NCI-H2029 treated with DMSO at 0.1 percent for 48 hours (cell line): ENCODE data around the gene RP2.

Experiments used
- DNase-seq: peaks from one replicate; lab custom pipeline; 2025; lab: John Stamatoyannopoulos, UW

The RP2 gene

DNA sequence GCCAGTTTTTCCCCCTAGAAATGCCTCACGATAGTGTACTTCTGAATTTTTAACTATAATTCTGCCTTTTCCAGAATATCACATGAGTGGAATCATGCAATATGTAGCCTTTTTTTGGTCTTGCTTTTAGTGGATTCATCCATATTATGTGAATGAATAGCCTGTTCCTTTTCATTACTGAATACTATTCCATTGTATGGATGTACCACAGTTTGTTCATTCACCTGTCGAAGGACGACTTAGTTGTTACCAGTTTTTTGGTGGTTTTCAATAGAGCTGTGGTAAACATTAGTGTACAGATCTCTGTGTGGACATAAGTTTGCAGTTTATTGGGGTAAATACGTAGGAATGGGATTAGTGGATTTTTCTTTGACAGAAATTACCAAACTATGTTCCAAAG, 83.4 kb downstream of the RP2 start:
- no peak for DNase-seq

DNA sequence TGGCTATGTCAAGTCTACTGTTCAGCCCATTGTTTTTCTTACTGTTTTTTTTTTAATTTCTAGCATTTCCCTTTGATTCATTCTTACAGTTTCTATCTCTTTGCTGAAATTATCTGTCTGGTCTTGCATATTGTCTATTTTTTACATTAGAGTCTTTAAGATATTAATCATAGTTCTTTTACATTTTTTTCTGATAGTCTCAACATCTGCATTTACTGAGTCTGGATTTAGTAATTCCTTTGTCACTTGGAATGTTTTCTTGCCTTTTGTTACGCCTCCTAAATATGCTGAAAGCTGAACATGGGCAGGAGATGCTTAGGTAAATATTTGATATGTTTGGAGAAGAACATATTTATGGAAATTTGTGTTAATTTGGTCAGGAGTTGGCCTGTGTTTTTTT, 85.8 kb downstream of the RP2 start:
- DNase-seq: no peak

DNA sequence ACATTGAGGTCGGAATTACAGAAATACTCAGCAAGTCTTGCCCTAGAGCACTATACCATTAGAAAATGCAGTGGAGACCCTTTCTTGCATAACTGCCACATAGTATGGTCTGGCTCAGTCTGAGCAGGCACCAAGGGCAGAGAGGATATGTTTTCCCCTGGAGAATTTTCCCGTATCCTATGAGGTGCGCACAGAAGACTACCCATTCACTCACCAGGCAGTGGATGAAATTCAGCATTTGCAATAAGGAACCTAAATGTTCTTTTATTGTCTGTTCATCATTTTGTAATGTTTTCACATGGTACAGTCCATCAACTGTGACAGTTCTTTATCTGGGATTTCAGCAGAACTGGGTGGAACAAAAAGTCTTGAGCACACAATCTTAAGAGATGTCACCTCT, 90.9 kb downstream of the RP2 start:
- DNase-seq: no peak

DNA sequence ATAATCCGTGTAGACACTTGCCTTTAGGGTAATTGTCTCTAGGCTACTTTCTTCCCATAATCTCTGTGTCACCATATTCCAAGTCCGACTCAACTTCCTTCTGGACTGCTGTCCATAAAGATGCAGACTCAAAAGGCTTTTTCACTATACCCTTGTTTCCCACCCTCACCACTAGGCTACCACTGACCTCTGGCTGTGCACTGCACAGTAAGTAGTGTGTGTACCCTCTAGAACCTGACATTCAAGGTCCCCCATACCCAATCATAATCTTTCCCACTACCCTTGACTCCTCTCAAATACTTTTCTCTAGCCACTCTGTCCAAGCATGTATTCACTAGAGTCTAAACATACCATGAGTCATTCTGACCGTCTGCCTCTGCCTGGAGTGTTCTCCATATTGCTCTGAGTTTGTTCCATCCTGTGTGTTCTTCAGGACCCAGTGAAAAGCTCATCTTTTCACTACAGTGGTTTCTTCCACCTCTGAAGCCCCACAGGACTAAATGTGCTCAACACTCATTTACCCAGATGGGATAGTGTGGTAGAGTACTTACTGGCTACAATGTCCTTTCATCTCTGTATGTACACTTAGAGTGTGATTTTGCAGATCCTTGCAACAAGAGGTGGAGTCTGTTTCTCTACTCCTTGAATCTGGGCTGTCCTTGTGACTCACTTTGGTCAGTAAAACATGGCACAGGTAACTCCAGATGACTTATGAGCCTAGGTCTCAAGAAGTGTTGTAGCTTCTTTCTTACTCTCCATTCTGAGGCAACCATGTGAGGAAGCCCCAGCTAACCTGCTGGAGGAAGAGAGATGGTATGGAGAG, 92.8 kb downstream of the RP2 start:
- DNase-seq: no peak
